Endothelial cell of umbilical vein (primary cell): ENCODE results near the gene GTF3C5. TPM values are rescaled to one million over a fixed set of nuclear protein-coding genes. Genes with fewer than 3 reads are reported as not detected.

Experiments
- BruUV-seq: library from RNA; stranded (reverse); fragments of 400-500 nt; replicated peaks from 2 replicates; lab custom pipeline; 2021; lab: Mats Ljungman, UMichigan
- CTCF ChIA-PET: fragments of 300-600, 350-600 bp; sonication (Branson Sonifier 250); formaldehyde crosslinking; loops from one replicate; lab custom pipeline; 2021; ENCODE audit warnings: antibody characterized with exemption, inconsistent platforms; lab: Charles Lee
- POLR2A ChIA-PET: fragments of 300-600, 350-600 bp; sonication (Branson Sonifier 250); formaldehyde crosslinking; loops from one replicate; lab custom pipeline; 2021; ENCODE audit warnings: antibody characterized with exemption, inconsistent platforms; lab: Charles Lee
- DNase-seq: peaks from one replicate; pipeline ENCODE4 v3.0.0-alpha.2; 2011; ENCODE audit warnings: low read depth, low spot score
- FAIRE-seq: peaks from 2 replicates; lab custom pipeline; 2011; peaks lifted over from hg19 to GRCh38; lab: Jason Lieb, UNC
- H2AFZ ChIP-seq: 2 replicates; pipeline ENCODE4 v1.6.0; 2012; ENCODE audit warnings: low read depth, low read length, control low read depth, inconsistent platforms
- H3K27ac ChIP-seq: 2 replicates; pipeline ENCODE4 v1.5.1; 2011; ENCODE audit warnings: low read depth, mild to moderate bottlenecking, control low read depth, low read length, moderate library complexity; ENCODE audit not compliant: insufficient read depth
- H3K27me3 ChIP-seq, 2 experiments: 2 replicates each; pipeline versions ENCODE4 v1.6.0 to v1.6.1; 2011; ENCODE audit warnings: low read length in 2 of 2, mixed read lengths in 1 of 2; ENCODE audit not compliant: control insufficient read depth in 2 of 2, insufficient read depth in 2 of 2
- H3K36me3 ChIP-seq, 2 experiments: 2 replicates in 1 of 2; 3 replicates in 1 of 2; pipeline ENCODE4 v1.5.1; 2011; ENCODE audit warnings: low read length in 2 of 2, mild to moderate bottlenecking in 1 of 2, moderate library complexity in 1 of 2; ENCODE audit not compliant: control insufficient read depth in 2 of 2, insufficient read depth in 2 of 2; ENCODE audit errors: extremely low read depth in 1 of 2
- H3K4me1 ChIP-seq: 3 replicates; pipeline ENCODE4 v1.5.1; 2011; ENCODE audit warnings: mild to moderate bottlenecking, low read length; ENCODE audit not compliant: control insufficient read depth, insufficient read depth; ENCODE audit errors: extremely low read depth
- H3K4me2 ChIP-seq: 2 replicates; pipeline ENCODE4 v1.6.1; 2011; ENCODE audit warnings: low read length, control low read depth, mixed read lengths; ENCODE audit not compliant: insufficient read depth
- H3K4me3 ChIP-seq, 3 experiments: fragments of 200-600 bp in 1 of 3; sonication (generic), shearing (Covaris generic) in 1 of 3; replicated peaks in 1 of 3; 2 replicates each; pipeline ENCODE4 v1.5.1; 2011 to 2016; ENCODE audit warnings: control low read depth in 3 of 3, low read length in 3 of 3, mild to moderate bottlenecking in 2 of 3, inconsistent platforms in 1 of 3, low read depth in 1 of 3, moderate library complexity in 1 of 3; ENCODE audit not compliant: insufficient read depth in 1 of 3
- H3K79me2 ChIP-seq: 2 replicates; pipeline ENCODE4 v1.6.0; 2012; ENCODE audit warnings: low read length, inconsistent platforms; ENCODE audit not compliant: control insufficient read depth, insufficient read depth
- H3K9ac ChIP-seq: replicated peaks from 2 replicates; pipeline ENCODE3; 2011; ENCODE audit warnings: low read length, control low read depth; ENCODE audit not compliant: insufficient read depth; ENCODE audit errors: extremely low read depth
- H3K9me1 ChIP-seq: replicated peaks from 3 replicates; pipeline ENCODE4 v1.6.0; 2011; ENCODE audit warnings: mild to moderate bottlenecking, low read length; ENCODE audit not compliant: control insufficient read depth, insufficient read depth; ENCODE audit errors: extremely low read depth
- H3K9me3 ChIP-seq: replicated peaks from 2 replicates; pipeline ENCODE4 v1.5.1; 2012; ENCODE audit warnings: low read length, inconsistent platforms; ENCODE audit not compliant: control insufficient read depth, insufficient read depth
- H4K20me1 ChIP-seq: replicated peaks from 2 replicates; pipeline ENCODE3; 2011; ENCODE audit warnings: mild to moderate bottlenecking, low read length; ENCODE audit not compliant: control insufficient read depth, insufficient read depth; ENCODE audit errors: extremely low read depth
- EZH2 ChIP-seq: IDR thresholded peaks from 2 replicates; pipeline ENCODE4 v1.6.1; 2012; ENCODE audit warnings: borderline replicate concordance, low read depth, mild to moderate bottlenecking, moderate library complexity, low read length, inconsistent platforms; ENCODE audit not compliant: severe bottlenecking
- FOS ChIP-seq: IDR thresholded peaks from 2 replicates; pipeline ENCODE4 v1.6.1; 2011; ENCODE audit warnings: mild to moderate bottlenecking, low read length, moderate library complexity, borderline replicate concordance; ENCODE audit not compliant: insufficient read depth
- GATA2 ChIP-seq: IDR thresholded peaks from 2 replicates; pipeline ENCODE4 v1.7.0; 2011; ENCODE audit warnings: low read depth, mild to moderate bottlenecking, moderate library complexity, mixed read lengths, low read length; ENCODE audit not compliant: insufficient read length, insufficient read depth
- JUN ChIP-seq: IDR thresholded peaks from 2 replicates; pipeline ENCODE4 v1.6.1; 2011; ENCODE audit warnings: borderline replicate concordance, low read depth; ENCODE audit not compliant: insufficient read length, insufficient read depth
- MYC ChIP-seq: IDR thresholded peaks from one replicate; pipeline ENCODE4 v1.6.1; 2011; ENCODE audit warnings: mild to moderate bottlenecking, low read depth, low read length
- POLR2A ChIP-seq: IDR thresholded peaks from 2 replicates; pipeline ENCODE4 v1.6.1; 2012; ENCODE audit warnings: low read depth, mild to moderate bottlenecking, control low read depth, low read length
- POLR2AphosphoS5 ChIP-seq: IDR thresholded peaks from 2 replicates; pipeline ENCODE4 v1.6.1; 2012; ENCODE audit warnings: low read depth, mild to moderate bottlenecking, control low read depth, low read length, moderate library complexity; ENCODE audit not compliant: insufficient read depth
- dilution Hi-C: fragments of 300-500 bp; cut with MboI; formaldehyde crosslinking; loops from one replicate; pipeline ENCODE4 v1.15.0; 2019; ENCODE audit warnings: low sequenced_read_pairs; ENCODE audit not compliant: extremely low pct_ligation_motif_present
- intact Hi-C: fragments of 100-400 bp; cut with micrococcal nuclease; formaldehyde crosslinking; loops from one replicate; pipeline ENCODE4 v1.10.0; 2022
- polyA plus RNA-seq, 4 experiments: library from polyadenylated mRNA; depleted of rRNA in 3 of 4; stranded (reverse) in 3 of 4; unstranded in 1 of 4; fragments of >200 nt; gene quantifications; 2 replicates each; pipeline versions ENCODE4 v1.2.1 to v1.2.3, GENCODE V29; 2011 to 2012; ENCODE audit warnings: missing spikeins in 1 of 4
- total RNA-seq: library from RNA; stranded (reverse); gene quantifications from 2 replicates; pipeline ENCODE4 v1.2.3, GENCODE V29; 2021
- TF ChIP-seq, protein P1 (sequence below): IDR thresholded peaks from 2 replicates; pipeline ENCODE4 v1.6.1; 2011; ENCODE audit not compliant: insufficient read depth, insufficient read length
- TF ChIP-seq, protein P2 (sequence below), 2 donors: IDR thresholded peaks; 1 replicate in 1 of 2; 2 replicates in 1 of 2; pipeline ENCODE4 v1.5.1; 2011; ENCODE audit warnings: low read length in 2 of 2, mild to moderate bottlenecking in 2 of 2, moderate library complexity in 2 of 2, control low read depth in 1 of 2, inconsistent platforms in 1 of 2, low read depth in 1 of 2; ENCODE audit not compliant: insufficient read depth in 1 of 2; ENCODE audit errors: extremely low read depth in 1 of 2

GTF3C5 gene
- total and polyA plus RNA-seq, 2 donors (not counting 3 experiments of a cell fraction or from before 2014, with no cell fraction given): 65.6 to 73.8 TPM

DNA sequence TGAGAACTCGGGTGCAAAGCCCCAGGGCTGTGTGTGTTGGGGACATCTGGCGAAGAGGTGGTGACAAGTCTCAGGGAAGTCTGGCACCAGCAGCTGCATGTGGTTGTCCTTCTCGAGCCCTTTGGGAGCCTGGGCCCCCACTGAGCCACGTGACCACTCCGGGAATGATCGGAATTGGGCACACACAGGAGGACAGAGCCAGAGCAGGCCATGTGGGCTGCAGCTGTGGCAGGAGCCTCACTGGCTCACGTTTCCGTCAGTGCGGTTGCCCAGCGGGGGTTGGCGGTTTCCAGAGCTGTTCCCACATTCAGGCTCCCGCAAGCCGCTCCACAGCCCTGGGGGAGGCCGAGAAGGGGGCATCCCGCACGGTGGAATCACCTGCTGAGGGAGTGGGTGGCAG is 24.2 kb downstream of the GTF3C5 start:
- Histone ChIP-seq H3K9me3 (no peaks in the 10 kb centered on the region), H3K4me2 (no peak overlapping the region), H3K79me2 (no peaks in the 10 kb centered on the region), H2AFZ (no peak overlapping the region), H3K9me1 (no peaks in the 10 kb centered on the region), H3K27ac (no peak overlapping the region), H3K9ac (no peak overlapping the region), H3K4me1 (no peaks in the 10 kb centered on the region), H3K4me3 (no peak overlapping the region), H3K27me3 (no peaks in the 10 kb centered on the region), H3K36me3 (peaks cover 0 to 42% of the 10 kb centered on the region in 2 experiments), H4K20me1 (no peaks in the 10 kb centered on the region)
- no TSS peak for BruUV-seq
- FAIRE-seq: no peak
- intact Hi-C loops (no loop called here), dilution Hi-C loops (no loop called here)
- no peak for TF ChIP-seq POLR2AphosphoS5
- no peak for TF ChIP-seq POLR2A
- no peak for TF ChIP-seq EZH2
- TF ChIP-seq, protein P1, sequence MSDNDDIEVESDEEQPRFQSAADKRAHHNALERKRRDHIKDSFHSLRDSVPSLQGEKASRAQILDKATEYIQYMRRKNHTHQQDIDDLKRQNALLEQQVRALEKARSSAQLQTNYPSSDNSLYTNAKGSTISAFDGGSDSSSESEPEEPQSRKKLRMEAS: no peak
- TF ChIP-seq GATA2: no peak
- TF ChIP-seq, protein P2, sequence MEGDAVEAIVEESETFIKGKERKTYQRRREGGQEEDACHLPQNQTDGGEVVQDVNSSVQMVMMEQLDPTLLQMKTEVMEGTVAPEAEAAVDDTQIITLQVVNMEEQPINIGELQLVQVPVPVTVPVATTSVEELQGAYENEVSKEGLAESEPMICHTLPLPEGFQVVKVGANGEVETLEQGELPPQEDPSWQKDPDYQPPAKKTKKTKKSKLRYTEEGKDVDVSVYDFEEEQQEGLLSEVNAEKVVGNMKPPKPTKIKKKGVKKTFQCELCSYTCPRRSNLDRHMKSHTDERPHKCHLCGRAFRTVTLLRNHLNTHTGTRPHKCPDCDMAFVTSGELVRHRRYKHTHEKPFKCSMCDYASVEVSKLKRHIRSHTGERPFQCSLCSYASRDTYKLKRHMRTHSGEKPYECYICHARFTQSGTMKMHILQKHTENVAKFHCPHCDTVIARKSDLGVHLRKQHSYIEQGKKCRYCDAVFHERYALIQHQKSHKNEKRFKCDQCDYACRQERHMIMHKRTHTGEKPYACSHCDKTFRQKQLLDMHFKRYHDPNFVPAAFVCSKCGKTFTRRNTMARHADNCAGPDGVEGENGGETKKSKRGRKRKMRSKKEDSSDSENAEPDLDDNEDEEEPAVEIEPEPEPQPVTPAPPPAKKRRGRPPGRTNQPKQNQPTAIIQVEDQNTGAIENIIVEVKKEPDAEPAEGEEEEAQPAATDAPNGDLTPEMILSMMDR (IDR thresholded peaks at IDR 0.05; ENCODE audit: extremely low read depth in 1 of 2, insufficient read depth in 1 of 2, low read depth in 1 of 2, low read length in 2 of 2): no peak
- TF ChIP-seq FOS: no peak
- no peak for TF ChIP-seq MYC
- TF ChIP-seq JUN: no peak
- ChIA-PET POLR2A (no interaction called here), CTCF (no interaction called here)
- DNase-seq: no peak
